KOPT-K1 (cell line): ENCODE data around the gene DEFB128.
"Not testable (repeated sequence)": the region's sequence is repeated elsewhere in the genome, so short reads cannot be mapped to it uniquely, and the experiment has no call there.

Experiments
- H3K27ac ChIP-seq: fragments of 200-600 bp; sonication (generic); 2 replicates; pipeline ENCODE4 v1.5.1; 2016; ENCODE audit warnings: antibody characterized with exemption, mild to moderate bottlenecking, low read depth, low read length; ENCODE audit not compliant: poor library complexity, severe bottlenecking
- H3K36me3 ChIP-seq: fragments of 200-600 bp; sonication (generic); 2 replicates; pipeline ENCODE4 v1.5.1; 2017; ENCODE audit warnings: antibody characterized with exemption, mild to moderate bottlenecking, low read length, moderate library complexity; ENCODE audit not compliant: insufficient read depth
- H3K9me3 ChIP-seq: fragments of 200-600 bp; sonication (generic); 2 replicates; pipeline ENCODE4 v1.5.1; 2017; ENCODE audit warnings: antibody characterized with exemption, low read length, mild to moderate bottlenecking; ENCODE audit not compliant: insufficient read depth, poor library complexity, severe bottlenecking

The DEFB128 gene

DNA sequence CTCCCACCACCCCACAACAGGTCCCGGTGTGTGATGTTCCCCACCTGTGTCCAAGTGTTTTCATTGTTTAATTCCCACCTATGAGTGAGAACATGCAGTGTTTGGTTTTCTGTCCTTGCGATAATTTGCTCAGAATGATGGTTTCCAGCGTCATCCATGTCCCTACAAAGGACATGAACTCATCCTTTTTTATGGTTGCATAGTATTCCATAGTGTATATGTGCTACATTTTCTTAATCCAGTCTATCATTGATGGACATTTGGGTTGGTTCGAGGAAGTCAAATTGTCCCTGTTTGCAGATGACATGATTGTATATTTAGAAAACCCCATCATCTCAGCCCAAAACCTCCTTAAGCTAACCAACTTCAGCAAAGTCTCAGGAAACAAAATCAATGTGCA lies 14.1 kb upstream of the DEFB128 start:
- not testable (repeated sequence) for H3K36me3 ChIP-seq, H3K9me3 ChIP-seq, H3K27ac ChIP-seq

DNA sequence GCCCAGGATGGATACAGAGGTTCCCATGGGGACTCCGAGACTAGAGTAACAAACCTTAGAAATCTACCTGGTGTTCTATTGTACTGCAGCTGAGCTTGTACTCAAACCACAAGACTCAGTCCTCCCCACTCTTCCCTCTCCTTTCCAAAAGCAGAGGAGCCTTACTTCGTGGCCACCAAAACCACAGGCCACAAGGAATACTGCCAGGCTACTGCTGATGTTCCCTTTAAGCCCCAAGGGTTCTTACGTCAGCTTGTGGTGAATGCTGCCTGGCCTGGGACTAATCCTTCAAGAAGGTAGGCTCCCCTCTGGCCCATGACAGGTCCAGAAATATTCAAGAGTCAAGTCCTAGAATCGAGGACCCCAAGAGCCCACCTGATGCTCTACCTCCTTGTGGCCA lies 10.5 kb upstream of the DEFB128 start:
- H3K36me3 ChIP-seq: no peaks in the 10 kb centered on the region
- H3K9me3 ChIP-seq: peaks cover 14% of the 10 kb centered on the region
- H3K27ac ChIP-seq: no peak overlapping the region

DNA sequence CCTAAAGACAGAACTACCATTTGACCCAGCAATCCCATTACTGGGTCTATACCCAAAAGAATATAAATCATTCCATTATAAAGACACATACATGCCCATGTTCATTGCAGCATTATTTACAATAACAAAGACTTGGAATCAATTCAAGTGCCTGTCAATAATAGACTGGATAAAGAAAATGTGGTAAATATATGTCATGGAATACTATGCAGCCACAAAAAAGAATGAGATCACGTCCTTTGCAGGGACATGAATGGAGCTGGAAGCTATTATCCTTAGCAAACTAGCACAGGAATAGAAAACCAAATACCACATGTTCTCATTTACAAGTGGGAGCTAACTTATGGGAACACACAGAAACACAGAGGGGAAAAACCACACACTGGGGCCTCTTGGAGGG lies 8.7 kb upstream of the DEFB128 start:
- Histone ChIP-seq H3K9me3 (peaks cover 14% of the 10 kb centered on the region), H3K36me3 (no peaks in the 10 kb centered on the region), H3K27ac (no peak overlapping the region)

DNA sequence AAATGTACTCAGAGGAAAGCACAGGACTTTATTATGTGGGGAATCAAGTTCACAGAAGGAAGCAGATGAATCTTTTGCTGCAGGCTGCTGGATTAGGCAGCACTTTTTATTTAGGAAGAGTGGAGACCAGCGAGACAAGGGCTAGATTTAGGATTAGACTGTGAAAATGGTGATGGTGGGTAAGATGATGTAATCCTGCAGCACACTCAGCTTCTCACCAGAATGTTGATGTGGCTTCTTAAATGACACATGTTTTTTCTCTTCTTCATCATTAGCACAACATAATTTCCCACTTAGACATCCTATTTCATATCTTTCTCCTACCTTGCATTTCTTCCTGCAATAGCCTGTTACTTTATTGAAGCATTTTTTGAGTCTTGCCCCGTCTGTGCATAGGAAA lies 1.8 kb downstream of the DEFB128 start:
- Histone ChIP-seq H3K27ac (no peak overlapping the region), H3K36me3 (no peaks in the 10 kb centered on the region), H3K9me3 (peaks cover 33% of the 10 kb centered on the region)

GRCh38 chr20:184288-184687 lies 5.2 kb downstream of the DEFB128 start:
- Histone ChIP-seq H3K27ac (no peak overlapping the region), H3K9me3 (peaks cover 25% of the 10 kb centered on the region), H3K36me3 (no peaks in the 10 kb centered on the region)

GRCh38 chr20:168876-169275 lies 20.6 kb downstream of the DEFB128 start:
- Histone ChIP-seq H3K27ac (no peak overlapping the region), H3K36me3 (no peaks in the 10 kb centered on the region), H3K9me3 (no peaks in the 10 kb centered on the region)

DNA sequence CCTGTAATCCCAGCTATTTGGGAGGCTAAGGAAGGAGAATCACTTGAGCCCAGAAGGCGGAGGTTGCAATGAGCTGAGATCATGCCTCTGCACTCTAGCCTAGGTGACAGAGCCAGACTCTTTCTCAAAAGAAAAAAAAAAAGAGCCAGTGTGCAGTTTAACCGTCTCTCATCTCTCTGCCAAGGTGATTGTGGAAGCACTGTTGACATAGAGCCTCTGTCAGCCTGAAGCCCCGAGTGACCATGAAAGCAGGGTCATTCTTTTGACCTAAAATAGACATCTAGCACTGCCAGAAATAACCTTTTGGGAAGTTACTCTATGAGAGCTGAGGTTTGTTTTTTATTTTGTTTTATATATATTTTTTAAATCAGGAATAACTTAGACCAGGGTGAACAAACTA lies 24.9 kb downstream of the DEFB128 start:
- Histone ChIP-seq H3K9me3 (no peaks in the 10 kb centered on the region), H3K36me3 (no peaks in the 10 kb centered on the region), H3K27ac (no peak overlapping the region)

DNA sequence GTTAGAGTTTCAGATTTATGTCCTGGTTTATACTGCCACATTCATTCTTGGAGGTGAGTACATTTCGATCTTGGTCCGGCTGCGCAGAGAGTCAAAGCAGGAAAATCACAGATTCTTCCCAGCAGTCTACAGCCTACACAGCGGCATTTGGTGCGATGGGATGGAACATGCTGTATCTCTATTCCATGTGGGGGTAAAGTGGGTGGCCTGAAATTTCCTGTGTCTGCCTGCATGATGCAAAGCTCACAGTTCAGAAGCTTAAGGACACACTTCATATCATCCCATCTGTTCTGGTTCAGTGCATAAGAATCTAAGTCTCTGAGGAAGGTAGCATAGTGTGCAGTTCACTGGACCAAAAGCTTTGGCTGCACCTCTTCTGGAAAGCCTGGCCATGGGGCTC lies 32.4 kb downstream of the DEFB128 start, which contains the start of gene DEFB127:
Gene DEFB127 (plus strand): TSS at position 301 of the 400 bp plus-strand sequence. CDS start 91 bp downstream, at position 392.
- Histone ChIP-seq H3K36me3 (no peaks in the 10 kb centered on the region), H3K9me3 (no peaks in the 10 kb centered on the region), H3K27ac (no peak within 1 kb of the TSS)

GRCh38 chr20:152131-152530 lies 37.4 kb downstream of the DEFB128 start:
- Histone ChIP-seq H3K27ac (no peak overlapping the region), H3K36me3 (no peaks in the 10 kb centered on the region), H3K9me3 (no peaks in the 10 kb centered on the region)

GRCh38 chr20:145877-146276 lies 43.6 kb downstream of the DEFB128 start:
- Histone ChIP-seq H3K27ac (no peak overlapping the region), H3K9me3 (no peaks in the 10 kb centered on the region), H3K36me3 (no peaks in the 10 kb centered on the region)

DNA sequence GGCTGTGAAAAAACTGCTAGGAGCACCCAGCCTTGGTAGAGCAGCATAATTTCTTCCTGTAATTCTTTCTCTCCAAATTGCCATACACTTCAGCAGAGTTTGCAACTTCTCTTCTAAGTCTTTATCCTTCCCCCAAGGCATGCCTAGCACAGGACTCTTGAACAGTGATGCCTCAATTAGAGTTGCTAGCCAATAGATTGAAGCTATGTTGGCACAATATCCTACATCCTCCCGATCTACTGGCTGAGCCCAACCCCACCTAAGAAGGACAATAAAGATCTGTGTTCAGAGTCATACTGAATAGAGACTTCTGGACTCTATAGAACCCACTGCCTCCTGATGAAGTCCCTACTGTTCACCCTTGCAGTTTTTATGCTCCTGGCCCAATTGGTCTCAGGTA lies 47.2 kb downstream of the DEFB128 start, which contains the start of gene DEFB126:
Gene DEFB126 (plus strand): TSS at position 301 of the 400 bp plus-strand sequence. CDS start 39 bp downstream, at position 340.
- Histone ChIP-seq H3K9me3 (peaks cover 6% of the 10 kb centered on the region), H3K36me3 (no peaks in the 10 kb centered on the region)

More for the DNA sequence above, 47.2 kb downstream of the DEFB128 start, which contains the start of gene DEFB126:
- no peak within 1 kb of the TSS for H3K27ac ChIP-seq
